HuH-7 (cell line): ENCODE measurements around the gene KLF7.

Experiments
- DNase-seq: peaks from one replicate; pipeline ENCODE4 v3.0.0; 2011; ENCODE audit warnings: low spot score

Gene KLF7

GRCh38 chr2:207165121-207166038 is at the start of gene KLF7:
KLF7 (minus strand) TSS chr2:207165948; CDS start chr2:207165568, 380 bp downstream.
- DNase-seq, result no peak

GRCh38 chr2:207215308-207215707 is 49.6 kb upstream of the KLF7 start:
- DNase-seq, result no peak

GRCh38 chr2:207214446-207214845 is 48.7 kb upstream of the KLF7 start:
- DNase-seq, result no peak

- DNase-seq, result no peak
Observed at GRCh38 chr2:207206011-207206410, 40.3 kb upstream of the KLF7 start.

- no peak for DNase-seq
Observed at GRCh38 chr2:207205173-207205957, 39.6 kb upstream of the KLF7 start.

- no peak for DNase-seq
Observed at GRCh38 chr2:207203056-207203455, 37.3 kb upstream of the KLF7 start.

- DNase-seq, result peak; percentile 12
Observed at GRCh38 chr2:207202645-207203044, 36.9 kb upstream of the KLF7 start.

- DNase-seq, result no peak
Observed at GRCh38 chr2:207201416-207201815, 35.7 kb upstream of the KLF7 start.

- DNase-seq, result no peak
Observed at GRCh38 chr2:207200136-207200535, 34.4 kb upstream of the KLF7 start.

GRCh38 chr2:207194028-207194427 is 28.3 kb upstream of the KLF7 start:
- no peak for DNase-seq

GRCh38 chr2:207188626-207189419 is 23.1 kb upstream of the KLF7 start:
- no peak for DNase-seq

GRCh38 chr2:207185372-207185771 is 19.6 kb upstream of the KLF7 start:
- DNase-seq, result no peak

- no peak for DNase-seq
Observed at GRCh38 chr2:207184768-207185167, 19.0 kb upstream of the KLF7 start.

- DNase-seq, result no peak
Observed at GRCh38 chr2:207184348-207184747, 18.6 kb upstream of the KLF7 start.

- no peak for DNase-seq
Observed at GRCh38 chr2:207183506-207183905, 17.8 kb upstream of the KLF7 start.

GRCh38 chr2:207182911-207183310 is 17.2 kb upstream of the KLF7 start:
- no peak for DNase-seq

- no peak for DNase-seq
Observed at GRCh38 chr2:207181526-207182274, 16.0 kb upstream of the KLF7 start.

- no peak for DNase-seq
Observed at GRCh38 chr2:207180741-207181140, 15.0 kb upstream of the KLF7 start.

- no peak for DNase-seq
Observed at GRCh38 chr2:207176247-207176646, 10.5 kb upstream of the KLF7 start.

- no peak for DNase-seq
Observed at GRCh38 chr2:207173641-207174040, 7.9 kb upstream of the KLF7 start.

- no peak for DNase-seq
Observed at GRCh38 chr2:207167099-207167923, 1.6 kb upstream of the KLF7 start.
